ENCODE measurements around the gene TCTN3.

The TCTN3 gene

GRCh38 chr10:95661818-95662217 lies 31.9 kb downstream of the TCTN3 start:
- TF ChIP-seq CSRNP3 (CRISPR knock-in tag; IDR thresholded peaks at IDR 0.05) (no peak), PATZ1 (CRISPR knock-in tag; IDR thresholded peaks at IDR 0.05; ENCODE audit: borderline replicate concordance) (no peak), ZNF8 (CRISPR knock-in tag; IDR thresholded peaks at IDR 0.05) (no peak), ARNTL (CRISPR knock-in tag; IDR thresholded peaks at IDR 0.05; ENCODE audit: borderline replicate concordance, low read depth) (no peak), TCF4 (CRISPR knock-in tag; IDR thresholded peaks at IDR 0.05; ENCODE audit: borderline replicate concordance) (no peak), ISL1 (CRISPR knock-in tag; IDR thresholded peaks at IDR 0.05) (no peak), POU6F1 (CRISPR knock-in tag; IDR thresholded peaks at IDR 0.05; ENCODE audit: borderline replicate concordance, low read depth) (no peak), ZNF565 (CRISPR knock-in tag; conservative IDR thresholded peaks at IDR 0.05; ENCODE audit: low read depth) (no peak), ZC3H10 (CRISPR knock-in tag; IDR thresholded peaks at IDR 0.05) (no peak), CREB5 (CRISPR knock-in tag; IDR thresholded peaks at IDR 0.05; ENCODE audit: low read depth) (no peak), TSHZ2 (CRISPR knock-in tag; IDR thresholded peaks at IDR 0.05) (no peak), TOX (CRISPR knock-in tag; IDR thresholded peaks at IDR 0.05; ENCODE audit: borderline replicate concordance) (no peak), BACH2 (CRISPR knock-in tag; IDR thresholded peaks at IDR 0.05; ENCODE audit: borderline replicate concordance) (no peak), OSR1 (CRISPR knock-in tag; IDR thresholded peaks at IDR 0.05) (no peak), ZFP3 (CRISPR knock-in tag; IDR thresholded peaks at IDR 0.05) (no peak)
- ATAC-seq: no peak

- no peak for TF ChIP-seq TCF4 (CRISPR knock-in tag; IDR thresholded peaks at IDR 0.05; ENCODE audit: borderline replicate concordance)
- no peak for TF ChIP-seq ARNTL (CRISPR knock-in tag; IDR thresholded peaks at IDR 0.05; ENCODE audit: borderline replicate concordance, low read depth)
- no peak for ATAC-seq
Observed at GRCh38 chr10:95660283-95660682, 33.4 kb downstream of the TCTN3 start.

GRCh38 chr10:95657250-95657649 lies 36.5 kb downstream of the TCTN3 start:
- no peak for TF ChIP-seq ZC3H10 (CRISPR knock-in tag; IDR thresholded peaks at IDR 0.05)
- no peak for ATAC-seq

DNA sequence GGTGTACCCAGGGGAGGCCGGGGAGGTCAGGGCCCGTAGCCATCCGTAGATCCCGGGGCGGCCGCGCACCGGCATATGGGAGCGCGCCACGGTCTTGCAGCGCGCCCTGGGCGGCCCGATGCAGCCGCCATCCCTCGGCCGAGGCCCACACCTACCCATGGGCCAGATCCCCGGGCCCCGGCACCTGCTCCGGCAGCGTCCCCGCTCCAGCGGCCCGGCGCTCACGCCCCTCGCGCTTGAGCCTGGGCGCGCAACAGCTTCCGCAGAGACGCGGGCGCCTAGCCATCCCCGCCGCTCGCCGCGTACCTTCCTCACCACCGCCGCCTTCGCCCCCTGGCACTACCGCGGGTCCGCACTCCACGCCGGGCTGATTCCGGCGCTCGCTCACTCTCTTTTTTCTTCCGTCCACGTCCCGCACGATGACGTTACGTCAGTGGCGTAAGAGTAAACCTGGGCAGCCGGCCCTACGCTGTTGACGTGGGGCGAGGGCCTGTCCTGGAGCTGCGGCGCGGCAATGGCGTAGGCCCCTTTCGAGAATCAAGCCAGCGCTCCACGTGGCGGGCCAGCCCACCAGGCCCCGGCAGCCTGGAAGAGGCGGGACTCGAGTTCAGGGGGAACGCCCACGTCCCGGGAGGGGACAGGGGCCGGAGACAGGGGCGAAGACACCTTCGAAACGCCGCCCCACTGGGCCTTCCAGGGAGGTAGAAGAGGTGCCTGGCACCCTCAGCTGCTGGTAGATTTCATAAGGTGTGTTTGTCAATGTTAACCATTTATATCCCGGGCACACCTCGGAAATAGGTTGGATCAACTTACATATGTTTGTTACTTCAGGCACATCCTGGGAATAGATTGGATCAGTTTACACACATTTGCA lies 37.2 kb downstream of the TCTN3 start, which contains the start of gene ALDH18A1:
ALDH18A1 (minus strand) TSS at position 421 of the 874 bp plus-strand sequence. CDS start 3,334 bp downstream, outside the sequence.
- ATAC-seq: peak; percentile 95
- no peak for TF ChIP-seq BACH2 (CRISPR knock-in tag; IDR thresholded peaks at IDR 0.05; ENCODE audit: borderline replicate concordance)
- TF ChIP-seq TOX (CRISPR knock-in tag; IDR thresholded peaks at IDR 0.05; ENCODE audit: borderline replicate concordance): no peak
- TF ChIP-seq ZNF565 (CRISPR knock-in tag; conservative IDR thresholded peaks at IDR 0.05; ENCODE audit: low read depth): no peak
- TF ChIP-seq ZFP3 (CRISPR knock-in tag; IDR thresholded peaks at IDR 0.05): no peak
- TF ChIP-seq TCF4 (CRISPR knock-in tag; IDR thresholded peaks at IDR 0.05; ENCODE audit: borderline replicate concordance): no peak
- no peak for TF ChIP-seq TSHZ2 (CRISPR knock-in tag; IDR thresholded peaks at IDR 0.05)
- no peak for TF ChIP-seq PATZ1 (CRISPR knock-in tag; IDR thresholded peaks at IDR 0.05; ENCODE audit: borderline replicate concordance)
- no peak for TF ChIP-seq RARB (CRISPR knock-in tag; IDR thresholded peaks at IDR 0.05)
- TF ChIP-seq SNAI2 (CRISPR knock-in tag; IDR thresholded peaks at IDR 0.05): no peak
- no peak for TF ChIP-seq GLIS3 (CRISPR knock-in tag; IDR thresholded peaks at IDR 0.05)

Data from SK-N-SH treated with all-trans-retinoic acid at 6 μM for 48 hours (cell line).